Stimulated activated CD4-positive, alpha-beta T cell treated with anti-CD3 and anti-CD28 coated beads, Interleukin-4, amount 100 ng/mL, for 48 hours (primary cell): ENCODE results near the gene IGF1.

Source experiments
- DNase-seq, 2 donors: peaks; one replicate each; pipeline ENCODE4 v3.0.0-alpha.2; 2020; ENCODE audit warnings: low read depth in 2 of 2

Gene IGF1

GRCh38 chr12:102426599-102427542 lies 53.5 kb downstream of the IGF1 start:
- DNase-seq, result no peak

- no peak for DNase-seq
These were observed 55.0 kb downstream of the IGF1 start for GRCh38 chr12:102425109-102426039.

GRCh38 chr12:102423462-102423861 lies 56.9 kb downstream of the IGF1 start:
- no peak for DNase-seq

- DNase-seq, result no peak
These were observed 58.4 kb downstream of the IGF1 start for GRCh38 chr12:102421802-102422583.

- no peak for DNase-seq
These were observed 61.1 kb downstream of the IGF1 start for GRCh38 chr12:102419094-102419764.

- DNase-seq, result no peak
These were observed 63.3 kb downstream of the IGF1 start for GRCh38 chr12:102417055-102417454.

- DNase-seq, result no peak
These were observed 64.8 kb downstream of the IGF1 start for GRCh38 chr12:102415515-102415914.

- no peak for DNase-seq
These were observed 67.0 kb downstream of the IGF1 start for GRCh38 chr12:102413396-102413795.

GRCh38 chr12:102410511-102410910 lies 69.9 kb downstream of the IGF1 start:
- DNase-seq, result no peak

GRCh38 chr12:102408487-102409297 lies 71.7 kb downstream of the IGF1 start:
- DNase-seq, result no peak

GRCh38 chr12:102407776-102408486 lies 72.4 kb downstream of the IGF1 start:
- DNase-seq, result no peak

GRCh38 chr12:102406033-102406584 lies 74.3 kb downstream of the IGF1 start:
- DNase-seq, result no peak

GRCh38 chr12:102401087-102401486 lies 79.3 kb downstream of the IGF1 start:
- DNase-seq, result no peak

- no peak for DNase-seq
These were observed 80.7 kb downstream of the IGF1 start for GRCh38 chr12:102399653-102400052.

- DNase-seq, result no peak
These were observed 84.1 kb downstream of the IGF1 start for GRCh38 chr12:102396276-102396675.

- no peak for DNase-seq
These were observed 86.2 kb downstream of the IGF1 start for GRCh38 chr12:102394200-102394599.

GRCh38 chr12:102390068-102390467 lies 90.3 kb downstream of the IGF1 start:
- no peak for DNase-seq

GRCh38 chr12:102388469-102388868 lies 91.9 kb downstream of the IGF1 start:
- DNase-seq, result no peak

- no peak for DNase-seq
These were observed 95.0 kb downstream of the IGF1 start for GRCh38 chr12:102385343-102385742.
